CD14-positive monocyte (primary cell): Measurements from ENCODE around the gene EGR2. TPM values are rescaled to one million over a fixed set of nuclear protein-coding genes. Genes with fewer than 3 reads are reported as not detected.

Experiments used
- DNase-seq, 3 donors: peaks; one replicate each; pipeline ENCODE4 v3.0.0-alpha.2; 2011 to 2022
- H2AFZ ChIP-seq: 2 replicates; pipeline ENCODE4 v1.6.0; 2012; ENCODE audit warnings: mild to moderate bottlenecking, low read depth, low read length, inconsistent platforms; ENCODE audit not compliant: insufficient read depth, poor library complexity, severe bottlenecking
- H3K27ac ChIP-seq, 2 donors: 1 replicate in 1 of 2; 2 replicates in 1 of 2; pipeline ENCODE4 v1.5.1; 2012 to 2013; ENCODE audit warnings: low read length in 2 of 2, control low read depth in 1 of 2, inconsistent platforms in 1 of 2, low read depth in 1 of 2, mild to moderate bottlenecking in 1 of 2
- H3K27me3 ChIP-seq, 2 donors: one replicate each; pipeline versions ENCODE4 v1.6.0 to v1.6.1; 2011 to 2013; ENCODE audit warnings: low read length in 2 of 2; ENCODE audit not compliant: control insufficient read depth in 2 of 2, insufficient read depth in 2 of 2
- H3K36me3 ChIP-seq, 2 donors: replicated peaks in 1 of 2; 1 replicate in 1 of 2; 2 replicates in 1 of 2; pipeline versions ENCODE4 v1.5.1 to v1.6.1; 2012 to 2013; ENCODE audit warnings: low read length in 2 of 2, control low read depth in 1 of 2, inconsistent platforms in 1 of 2, mild to moderate bottlenecking in 1 of 2; ENCODE audit not compliant: insufficient read depth in 2 of 2, control insufficient read depth in 1 of 2
- H3K4me1 ChIP-seq, 2 donors: 1 replicate in 1 of 2; 2 replicates in 1 of 2; pipeline versions ENCODE4 v1.5.1 to v1.6.1; 2012 to 2013; ENCODE audit warnings: low read length in 2 of 2, control low read depth in 1 of 2, inconsistent platforms in 1 of 2, mild to moderate bottlenecking in 1 of 2, moderate library complexity in 1 of 2; ENCODE audit not compliant: insufficient read depth in 2 of 2, control insufficient read depth in 1 of 2
- H3K4me2 ChIP-seq: replicated peaks from 2 replicates; pipeline ENCODE3; 2012; ENCODE audit warnings: low read length, moderate library complexity, mild to moderate bottlenecking; ENCODE audit not compliant: poor library complexity, severe bottlenecking; ENCODE audit errors: extremely low read depth
- H3K4me3 ChIP-seq, 3 experiments: fragments of 200-600 bp in 1 of 3; sonication (generic) in 1 of 3; replicated peaks in 1 of 3; 1 replicate in 2 of 3; 2 replicates in 1 of 3; pipeline ENCODE4 v1.5.1; 2011 to 2013; ENCODE audit warnings: low read length in 3 of 3, mild to moderate bottlenecking in 3 of 3, control low read depth in 2 of 3, low read depth in 2 of 3, inconsistent platforms in 1 of 3, moderate library complexity in 1 of 3
- H3K79me2 ChIP-seq: 2 replicates; pipeline ENCODE4 v1.6.0; 2012; ENCODE audit warnings: mild to moderate bottlenecking, control low read depth, inconsistent platforms, low read length, moderate library complexity; ENCODE audit not compliant: insufficient read depth
- H3K9ac ChIP-seq: 2 replicates; pipeline ENCODE4 v1.6.0; 2017; ENCODE audit warnings: low read length, mild to moderate bottlenecking; ENCODE audit not compliant: insufficient read depth, poor library complexity, severe bottlenecking
- H3K9me3 ChIP-seq, 2 donors: replicated peaks in 1 of 2; 1 replicate in 1 of 2; 2 replicates in 1 of 2; pipeline versions ENCODE4 v1.5.1 to v1.6.1; 2012 to 2013; ENCODE audit warnings: low read length in 2 of 2, control low read depth in 1 of 2; ENCODE audit not compliant: control insufficient read depth in 1 of 2, insufficient read depth in 1 of 2
- H4K20me1 ChIP-seq: 2 replicates; pipeline ENCODE4 v1.6.0; 2012; ENCODE audit warnings: mild to moderate bottlenecking, low read length, control low read depth, moderate library complexity; ENCODE audit not compliant: insufficient read depth
- H3K27ac Mint-ChIP-seq, 7 donors: one replicate each; pipeline ENCODE4 v1.8.0; 2020; ENCODE audit warnings: mild to moderate bottlenecking in 7 of 7, mixed read lengths in 7 of 7, moderate library complexity in 6 of 7, inconsistent platforms in 2 of 7
- H3K27me3 Mint-ChIP-seq, 3 donors: one replicate each; pipeline ENCODE4 v1.8.0; 2021 to 2022; ENCODE audit warnings: low read depth in 3 of 3, mild to moderate bottlenecking in 3 of 3, mixed read lengths in 3 of 3, moderate library complexity in 3 of 3, inconsistent platforms in 1 of 3
- H3K36me3 Mint-ChIP-seq, 2 donors: one replicate each; pipeline ENCODE4 v1.8.0; 2020; ENCODE audit warnings: mixed read lengths in 2 of 2, inconsistent platforms in 1 of 2, mild to moderate bottlenecking in 1 of 2
- H3K4me1 Mint-ChIP-seq: one replicate; pipeline ENCODE4 v1.8.0; 2020; ENCODE audit warnings: mild to moderate bottlenecking, mixed read lengths
- H3K4me3 Mint-ChIP-seq, 2 donors: one replicate each; pipeline ENCODE4 v1.8.0; 2020; ENCODE audit warnings: mild to moderate bottlenecking in 2 of 2, mixed read lengths in 2 of 2, moderate library complexity in 1 of 2
- H3K9me3 Mint-ChIP-seq, 7 donors: one replicate each; pipeline ENCODE4 v1.8.0; 2020 to 2022; ENCODE audit warnings: mixed read lengths in 7 of 7, mild to moderate bottlenecking in 6 of 7, moderate library complexity in 6 of 7, inconsistent platforms in 2 of 7
- CTCF ChIP-seq: fragments of 200-600 bp; IDR thresholded peaks from one replicate; pipeline ENCODE4 v1.8.0; 2022; ENCODE audit warnings: antibody characterized with exemption, mild to moderate bottlenecking
- WGBS: methylation state at CpG from one replicate; pipeline ENCODE4 v1.1.5; 2013; ENCODE audit warnings: missing lambda C conversion rate; ENCODE audit not compliant: insufficient coverage; 5-methylcytosine and 5-hydroxymethylcytosine counted together
- intact Hi-C, 2 donors: fragments of 100-400 bp; cut with micrococcal nuclease; formaldehyde crosslinking; loops; one replicate each; pipeline versions ENCODE4 v1.15.0 to v1.15.1; 2023
- polyA plus RNA-seq, 3 donors: library from polyadenylated mRNA; depleted of rRNA in 1 of 3; unstranded in 2 of 3; stranded (reverse) in 1 of 3; fragments of 300-500 nt in 2 of 3; fragments of >200 nt in 1 of 3; fragmentation: Illumina TruSeq in 2 of 3; gene quantifications; 1 replicate in 2 of 3; 2 replicates in 1 of 3; pipeline ENCODE4 v1.2.3, GENCODE V29; 2012 to 2021

EGR2 gene
- polyA plus RNA-seq, 3 donors, result 9.9 to 54.9 (median 10.3) TPM

DNA sequence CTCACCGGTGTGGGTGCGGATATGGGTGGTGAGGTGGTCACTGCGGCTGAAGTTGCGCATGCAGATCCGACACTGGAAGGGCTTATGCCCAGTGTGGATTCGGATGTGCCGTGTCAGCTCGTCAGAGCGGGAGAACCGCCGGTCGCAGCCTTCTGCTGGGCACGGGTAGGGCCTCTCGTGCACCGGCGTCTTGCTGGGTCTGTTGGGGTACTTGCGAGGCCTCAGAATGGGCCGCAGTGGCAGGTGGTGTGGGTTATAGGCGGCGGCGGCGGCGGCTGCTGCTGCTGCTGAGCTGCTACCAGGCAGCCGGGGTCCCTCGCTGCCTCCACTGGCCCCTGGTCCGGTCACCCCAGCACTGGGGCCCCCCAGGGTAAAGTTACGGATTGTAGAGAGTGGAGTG is 2.7 kb downstream of the EGR2 start:
- intact Hi-C loops, result loop anchor here (10.0 kb wide), 2 partner anchors 321 to 341 kb away; partner anchors contain the start of gene NRBF2 (in 1 of the 2)
- H3K9me3 ChIP-seq, result peaks cover 0 to 12% of the 10 kb centered on the region in 2 donors
- peaks cover 20 to 38% of the 10 kb centered on the region in 2 donors for H3K27me3 ChIP-seq
- peaks cover 15% of the 10 kb centered on the region for H3K79me2 ChIP-seq
- peaks cover 0 to 17% of the 10 kb centered on the region in 2 donors for H3K36me3 ChIP-seq
- H4K20me1 ChIP-seq, result peaks cover 21% of the 10 kb centered on the region
- no peak for DNase-seq
- H3K4me2 ChIP-seq, result no peak overlapping the region
- peaks cover 36% of the 10 kb centered on the region for H3K4me1 Mint-ChIP-seq
- H2AFZ ChIP-seq, result no peak overlapping the region
- H3K27ac ChIP-seq, result no peak overlapping the region
- WGBS, result 80% methylated on average over 24 of the region's 27 CpGs
- H3K4me3 Mint-ChIP-seq, result peak overlapping the region; percentile 48 to 99
- H3K9me3 Mint-ChIP-seq, result peaks cover 0 to 32% (median 25%) of the 10 kb centered on the region in 7 donors
- TF ChIP-seq CTCF, result no peak
- peaks cover 42 to 48% of the 10 kb centered on the region in 2 donors for H3K36me3 Mint-ChIP-seq
- H3K4me1 ChIP-seq, result peaks cover 26 to 33% of the 10 kb centered on the region in 2 donors
- peaks cover 39 to 53% (median 42%) of the 10 kb centered on the region in 3 donors for H3K27me3 Mint-ChIP-seq
- H3K9ac ChIP-seq, result no peak overlapping the region
- H3K27ac Mint-ChIP-seq, result peak overlapping the region in 1 of 7 donors; percentile 46
- H3K4me3 ChIP-seq, result no peak overlapping the region

DNA sequence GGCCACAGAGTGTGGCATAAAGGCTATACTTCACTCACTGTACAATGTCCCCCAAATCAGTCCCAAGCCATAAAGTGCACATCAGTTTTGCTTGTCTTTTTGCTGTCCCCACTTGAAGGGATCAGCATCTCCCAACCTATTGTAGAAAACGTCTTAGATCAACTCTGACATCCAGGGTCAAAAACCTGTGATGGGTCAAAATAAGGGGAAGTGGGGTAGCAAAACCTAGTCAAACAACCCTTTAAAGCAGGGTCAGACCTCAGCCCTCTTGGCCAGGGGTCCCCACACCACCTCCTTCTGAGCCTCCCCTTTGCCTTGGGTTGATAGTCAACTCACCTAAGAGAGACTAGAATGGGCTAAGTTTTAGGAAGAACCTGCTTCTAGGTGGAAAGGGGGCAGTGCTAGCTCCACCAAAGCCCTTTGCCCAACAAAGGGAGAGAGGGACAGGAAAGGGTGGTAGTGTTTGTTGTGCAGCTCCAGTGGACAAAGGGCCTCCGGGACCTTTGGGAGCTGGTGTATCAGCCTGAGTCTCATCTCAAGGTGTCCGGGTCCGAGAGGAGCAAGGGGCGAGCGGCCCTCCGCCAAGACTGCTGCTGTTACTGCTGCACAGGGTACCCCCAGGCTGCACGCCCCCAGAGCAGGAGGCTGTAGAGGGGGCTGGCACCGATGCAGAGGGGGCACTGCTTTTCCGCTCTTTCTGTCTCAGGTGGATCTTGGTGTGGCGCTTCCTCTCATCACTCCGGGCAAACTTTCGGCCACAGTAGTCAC is 3.3 kb downstream of the EGR2 start:
- Histone ChIP-seq H4K20me1 (peaks cover 26% of the 10 kb centered on the region), H3K79me2 (peaks cover 21% of the 10 kb centered on the region), H2AFZ (no peak overlapping the region), H3K36me3 (peaks cover 0 to 23% of the 10 kb centered on the region in 2 donors), H3K4me1 (peaks cover 21 to 27% of the 10 kb centered on the region in 2 donors), H3K27me3 (peaks cover 16 to 34% of the 10 kb centered on the region in 2 donors), H3K27ac (no peak overlapping the region), H3K4me3 (no peak overlapping the region), H3K9ac (no peak overlapping the region), H3K4me2 (no peak overlapping the region), H3K9me3 (peaks cover 0 to 12% of the 10 kb centered on the region in 2 donors)
- H3K4me3 Mint-ChIP-seq, result peak overlapping the region; percentile 27 to 99
- 98% methylated on average over 6 of the region's 13 CpGs for WGBS
- intact Hi-C loops, result loop anchor here (10.0 kb wide), 2 partner anchors 322 to 342 kb away; partner anchors contain the start of gene NRBF2 (in 1 of the 2)
- peaks cover 35 to 47% (median 37%) of the 10 kb centered on the region in 3 donors for H3K27me3 Mint-ChIP-seq
- peaks cover 35% of the 10 kb centered on the region for H3K4me1 Mint-ChIP-seq
- H3K9me3 Mint-ChIP-seq, result peaks cover 0 to 27% (median 22%) of the 10 kb centered on the region in 7 donors
- TF ChIP-seq CTCF, result no peak
- H3K27ac Mint-ChIP-seq, result peak overlapping the region in 1 of 7 donors; percentile 46
- DNase-seq, result no peak
- peaks cover 45 to 52% of the 10 kb centered on the region in 2 donors for H3K36me3 Mint-ChIP-seq
